GM18499 (cell line): ENCODE data around the gene CMTM7.

Experiments
- ATAC-seq: cut with Tn5 transposase; IDR thresholded peaks from one replicate; pipeline ENCODE4 v1.9.1; 2021; ENCODE audit warnings: moderate number of reproducible peaks; ENCODE audit not compliant: insufficient read depth, unreplicated experiment

CMTM7 gene

GRCh38 chr3:32481791-32482631 is 90.4 kb downstream of the CMTM7 start:
- ATAC-seq, result no peak

GRCh38 chr3:32482693-32483092 is 91.0 kb downstream of the CMTM7 start:
- ATAC-seq, result no peak

GRCh38 chr3:32483772-32484171 is 92.1 kb downstream of the CMTM7 start:
- no peak for ATAC-seq

- no peak for ATAC-seq
These were observed 92.8 kb downstream of the CMTM7 start for GRCh38 chr3:32484436-32484835.

- no peak for ATAC-seq
These were observed 96.3 kb downstream of the CMTM7 start for GRCh38 chr3:32487781-32488473.

GRCh38 chr3:32488474-32489008 is 96.9 kb downstream of the CMTM7 start:
- no peak for ATAC-seq

- ATAC-seq, result no peak
These were observed 101.2 kb downstream of the CMTM7 start for GRCh38 chr3:32492684-32493436.

- peak; percentile 71 for ATAC-seq
These were observed 102.1 kb downstream of the CMTM7 start for GRCh38 chr3:32493437-32494414.

- ATAC-seq, result no peak
These were observed 103.4 kb downstream of the CMTM7 start for GRCh38 chr3:32495085-32495484.

GRCh38 chr3:32495609-32496008 is 104.0 kb downstream of the CMTM7 start:
- no peak for ATAC-seq

GRCh38 chr3:32498252-32498651 is 106.6 kb downstream of the CMTM7 start:
- no peak for ATAC-seq

- ATAC-seq, result no peak
These were observed 107.3 kb downstream of the CMTM7 start for GRCh38 chr3:32498992-32499391.

GRCh38 chr3:32499585-32499984 is 107.9 kb downstream of the CMTM7 start:
- ATAC-seq, result no peak

GRCh38 chr3:32500231-32500630 is 108.6 kb downstream of the CMTM7 start:
- ATAC-seq, result no peak

- ATAC-seq, result no peak
These were observed 109.5 kb downstream of the CMTM7 start for GRCh38 chr3:32500880-32501782.

- ATAC-seq, result no peak
These were observed 110.1 kb downstream of the CMTM7 start for GRCh38 chr3:32501783-32502117.

GRCh38 chr3:32502118-32502945 is 110.7 kb downstream of the CMTM7 start, which contains the start of gene CMTM6:
CMTM6 (minus strand) TSS chr3:32502852; CDS start chr3:32502745, 107 bp downstream.
- ATAC-seq, result peak; percentile 33

GRCh38 chr3:32502946-32503286 is 111.3 kb downstream of the CMTM7 start:
- ATAC-seq, result no peak
